ENCODE measurements around the gene CRIM1.

Gene CRIM1

GRCh38 chr2:36352701-36353100, 2.9 kb upstream of the CRIM1 start:
- Histone ChIP-seq H3K9me3 (no peaks in the 10 kb centered on the region), H3K36me3 (no peaks in the 10 kb centered on the region), H3K4me1 (ENCODE audit: control insufficient read depth in 1 of 2, insufficient read depth in 1 of 2, low read depth in 1 of 2, low read length in 1 of 2) (peaks cover 21 to 25% of the 10 kb centered on the region in 2 experiments), H3K4me3 (ENCODE audit: low read depth in 1 of 2, low read length in 1 of 2) (no peak overlapping the region), H3K27ac (no peak overlapping the region), H3K27me3 (peaks cover 79% of the 10 kb centered on the region)
- no peak for TF ChIP-seq CTCF (IDR thresholded peaks at IDR 0.05)

DNA sequence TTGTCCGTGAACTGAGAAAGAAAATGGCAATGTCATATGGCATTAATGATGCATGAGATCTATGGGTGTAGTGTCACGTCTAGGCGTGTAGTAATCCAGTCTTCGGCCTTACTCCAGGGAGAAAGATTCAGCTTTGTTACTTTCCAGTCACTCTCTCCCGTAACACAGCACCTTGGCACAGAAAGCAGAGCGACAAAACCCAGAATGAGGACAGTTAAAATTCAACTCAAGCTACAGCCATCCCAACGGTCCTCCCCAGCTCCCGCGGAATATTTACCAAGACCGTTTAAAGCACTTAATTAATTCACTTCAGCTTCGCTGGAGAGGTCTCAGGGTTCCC, 797 bp upstream of the CRIM1 start:
- Histone ChIP-seq H3K4me1 (ENCODE audit: control insufficient read depth in 1 of 2, insufficient read depth in 1 of 2, low read depth in 1 of 2, low read length in 1 of 2) (peaks cover 21 to 25% of the 10 kb centered on the region in 2 experiments), H3K9me3 (no peaks in the 10 kb centered on the region), H3K36me3 (no peaks in the 10 kb centered on the region), H3K4me3 (ENCODE audit: low read depth in 1 of 2, low read length in 1 of 2) (peak overlapping the region in 1 of 2 experiments; percentile 24), H3K27me3 (peaks cover 81% of the 10 kb centered on the region), H3K27ac (no peak overlapping the region)
- TF ChIP-seq CTCF (IDR thresholded peaks at IDR 0.05), result no peak

GRCh38 chr2:36355890-36356297, 316 bp downstream of the CRIM1 start:
- Histone ChIP-seq H3K4me3 (ENCODE audit: low read depth in 1 of 2, low read length in 1 of 2) (peak overlapping the region; percentile 49 to 56), H3K9me3 (no peaks in the 10 kb centered on the region), H3K36me3 (no peaks in the 10 kb centered on the region), H3K4me1 (ENCODE audit: control insufficient read depth in 1 of 2, insufficient read depth in 1 of 2, low read depth in 1 of 2, low read length in 1 of 2) (peaks cover 21 to 25% of the 10 kb centered on the region in 2 experiments), H3K27ac (no peak overlapping the region), H3K27me3 (peaks cover 86% of the 10 kb centered on the region)
- no peak for TF ChIP-seq CTCF (IDR thresholded peaks at IDR 0.05)

- H3K27me3 ChIP-seq, result peaks cover 92% of the 10 kb centered on the region
- H3K9me3 ChIP-seq, result no peaks in the 10 kb centered on the region
- H3K27ac ChIP-seq, result no peak overlapping the region
- no peaks in the 10 kb centered on the region for H3K36me3 ChIP-seq
- peak overlapping the region; percentile 49 to 56 for H3K4me3 ChIP-seq (ENCODE audit: low read depth in 1 of 2, low read length in 1 of 2)
- no peak for TF ChIP-seq CTCF (IDR thresholded peaks at IDR 0.05)
- H3K4me1 ChIP-seq (ENCODE audit: control insufficient read depth in 1 of 2, insufficient read depth in 1 of 2, low read depth in 1 of 2, low read length in 1 of 2), result peaks cover 21 to 24% of the 10 kb centered on the region in 2 experiments
Observed at GRCh38 chr2:36356298-36356989, 866 bp downstream of the CRIM1 start.

- Histone ChIP-seq H3K4me1 (ENCODE audit: control insufficient read depth in 1 of 2, insufficient read depth in 1 of 2, low read depth in 1 of 2, low read length in 1 of 2) (peaks cover 19 to 21% of the 10 kb centered on the region in 2 experiments), H3K27me3 (peaks cover 96% of the 10 kb centered on the region), H3K27ac (no peak overlapping the region), H3K9me3 (no peaks in the 10 kb centered on the region), H3K36me3 (no peaks in the 10 kb centered on the region), H3K4me3 (ENCODE audit: low read depth in 1 of 2, low read length in 1 of 2) (peak overlapping the region; percentile 49 to 56)
- TF ChIP-seq CTCF (IDR thresholded peaks at IDR 0.05), result no peak
Observed at GRCh38 chr2:36356990-36357846, 1.6 kb downstream of the CRIM1 start.

Measured in neutrophil (primary cell).